ENCODE data around the gene SPTLC2.
A peak's percentile ranks its signal among the peaks of the same experiment; 100 is the strongest.

The SPTLC2 gene

GRCh38 chr14:77478796-77479195 is 137.6 kb downstream of the SPTLC2 start:
- no peak for TF ChIP-seq CTCF (IDR thresholded peaks at IDR 0.05; ENCODE audit: insufficient read depth, missing control alignments)
- FAIRE-seq, result no peak

GRCh38 chr14:77478029-77478428 is 138.4 kb downstream of the SPTLC2 start:
- FAIRE-seq (no peak), DNase-seq (ENCODE audit: insufficient read length, low spot score) (no peak)
- no peak for TF ChIP-seq CTCF (IDR thresholded peaks at IDR 0.05; ENCODE audit: insufficient read depth, missing control alignments)

More at GRCh38 chr14:77478796-77479195, 137.6 kb downstream of the SPTLC2 start:
- DNase-seq (ENCODE audit: insufficient read length, low spot score), result no peak

DNA sequence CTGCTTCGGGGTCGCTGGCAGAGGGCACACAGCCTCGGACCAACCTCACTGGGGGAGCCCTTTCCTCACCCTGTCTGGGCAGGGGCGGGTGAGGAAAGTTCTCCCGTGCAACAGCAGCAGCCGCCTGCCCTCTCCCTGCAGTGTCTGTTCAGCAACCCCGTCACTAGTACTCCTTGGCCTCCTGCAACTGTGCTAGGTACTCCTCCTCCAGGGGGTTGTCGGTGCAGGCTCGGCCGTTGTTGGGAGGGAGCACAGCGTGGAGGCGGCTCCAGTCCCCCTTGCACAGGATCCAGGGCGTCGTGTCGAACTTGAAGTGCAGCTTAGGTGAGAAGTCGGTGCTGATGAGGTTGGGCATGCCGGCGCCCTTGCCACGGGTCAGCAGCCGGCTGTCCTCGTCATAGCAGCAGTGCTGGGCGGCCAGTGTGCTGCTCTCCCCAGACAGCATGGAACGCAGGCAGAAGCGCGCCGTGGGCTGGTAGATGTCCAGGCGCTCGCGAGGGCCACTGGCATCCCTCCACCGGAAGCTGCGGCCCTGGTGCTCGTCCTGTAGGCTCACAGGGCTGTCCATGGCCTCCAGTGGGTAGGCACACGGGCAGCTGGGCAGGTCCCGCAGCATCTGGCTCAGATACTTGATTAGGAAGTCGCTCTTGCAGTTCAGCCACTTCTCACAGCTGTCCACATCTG is 140.9 kb downstream of the SPTLC2 start:
- no peak for TF ChIP-seq CTCF (IDR thresholded peaks at IDR 0.05; ENCODE audit: insufficient read depth, missing control alignments)
- FAIRE-seq, result no peak
- DNase-seq (ENCODE audit: insufficient read length, low spot score), result peak; percentile 8

DNA sequence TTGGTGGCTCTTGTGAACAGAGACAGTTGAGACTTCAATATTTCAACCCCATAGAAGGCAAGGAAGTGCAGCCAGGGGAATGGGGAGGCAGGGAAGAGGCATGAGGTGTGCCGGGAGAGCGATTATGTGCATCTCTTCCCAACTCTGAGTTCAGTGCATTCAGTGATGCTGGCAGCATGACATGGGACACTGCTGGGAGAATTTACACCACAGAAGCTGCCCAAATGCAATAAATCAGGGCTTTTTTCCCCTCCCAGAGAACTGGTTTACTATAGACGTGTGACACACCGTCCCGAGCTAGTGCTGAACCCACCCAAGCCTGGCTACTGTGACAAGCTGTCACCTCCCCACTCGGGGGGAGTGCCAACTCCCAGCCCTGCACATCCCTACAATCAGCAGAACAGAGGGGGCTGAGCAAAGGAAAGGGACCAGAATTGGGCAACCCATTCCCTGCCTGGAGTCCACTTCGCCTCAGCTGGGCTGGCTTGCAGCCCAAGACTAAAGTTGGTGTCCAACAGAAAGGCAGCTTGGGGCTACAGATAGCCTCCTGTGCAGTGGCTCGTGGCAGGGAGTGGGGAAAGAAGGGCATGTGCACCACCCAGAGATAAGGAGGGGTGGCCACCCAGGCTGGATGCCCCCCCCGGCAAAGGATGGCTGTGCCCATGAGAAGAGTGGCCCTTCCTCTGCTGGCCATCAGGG is 141.8 kb downstream of the SPTLC2 start:
- DNase-seq (ENCODE audit: insufficient read length, low spot score) (peak; percentile 5), FAIRE-seq (no peak)
- no peak for TF ChIP-seq CTCF (IDR thresholded peaks at IDR 0.05; ENCODE audit: insufficient read depth, missing control alignments)

- FAIRE-seq, result no peak
Observed at GRCh38 chr14:77473921-77474320, 142.5 kb downstream of the SPTLC2 start.

DNA sequence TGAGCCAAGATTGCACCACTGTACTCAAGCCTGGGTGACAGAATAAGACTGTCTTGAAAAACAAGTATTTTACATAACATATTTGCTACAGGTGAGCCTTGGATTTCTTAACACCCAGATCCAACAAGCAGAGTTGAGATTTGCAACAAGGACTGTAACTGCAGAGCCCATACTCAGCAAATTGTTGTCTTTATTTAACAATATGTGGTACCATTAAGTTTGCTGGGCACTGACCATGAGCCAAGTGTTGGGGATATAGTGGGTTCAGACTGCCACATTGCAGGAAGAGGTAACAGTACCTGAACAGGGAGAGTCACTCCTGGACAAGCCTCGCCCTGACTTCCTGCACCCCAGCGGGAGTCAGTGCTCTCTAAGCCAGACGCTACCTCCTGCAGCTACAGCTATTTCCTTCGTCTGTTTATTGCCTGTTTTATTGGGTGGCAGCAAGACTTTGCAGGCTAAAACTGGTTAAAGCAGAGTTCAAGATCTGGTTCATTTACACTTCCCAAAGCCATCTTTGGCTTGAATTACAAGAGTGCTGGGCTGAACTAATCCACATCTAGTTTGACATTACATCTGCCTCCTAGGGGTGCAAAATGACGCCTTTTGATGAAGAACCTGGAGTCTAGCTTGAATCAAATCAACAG is 146.1 kb downstream of the SPTLC2 start:
- DNase-seq (ENCODE audit: insufficient read length, low spot score), result no peak
- no peak for TF ChIP-seq CTCF (IDR thresholded peaks at IDR 0.05; ENCODE audit: insufficient read depth, missing control alignments)
- no peak for FAIRE-seq

More at GRCh38 chr14:77473921-77474320, 142.5 kb downstream of the SPTLC2 start:
- DNase-seq (ENCODE audit: insufficient read length, low spot score), result no peak
- TF ChIP-seq CTCF (IDR thresholded peaks at IDR 0.05; ENCODE audit: insufficient read depth, missing control alignments), result no peak

Measured in D721Med (cell line).